ENCODE measurements around the gene LRRC56. TPM values are rescaled to one million over a fixed set of nuclear protein-coding genes. Genes with fewer than 3 reads are reported as not detected.

Gene LRRC56
- total and polyA plus RNA-seq, 2 experiments from 2014 or later = 2.5 to 4.5 TPM

GRCh38 chr11:551596-551995 is 14.3 kb downstream of the LRRC56 start:
- TF ChIP-seq CTCF (IDR thresholded peaks at IDR 0.05; ENCODE audit: low read depth, low read length) = no peak
- no peak overlapping the region for H3K4me3 ChIP-seq
- no peak for DNase-seq (ENCODE audit: low read depth in 1 of 2, low spot score in 1 of 2)
- H3K27ac ChIP-seq = no peak overlapping the region
- H3K9me3 ChIP-seq (ENCODE audit: low read depth) = no peaks in the 10 kb centered on the region
- peaks cover 18% of the 10 kb centered on the region for H3K27me3 ChIP-seq
- no peaks in the 10 kb centered on the region for H3K36me3 ChIP-seq
- H3K4me1 ChIP-seq (ENCODE audit: low read depth) = peaks cover 7% of the 10 kb centered on the region

- Histone ChIP-seq H3K27me3 (peaks cover 35% of the 10 kb centered on the region), H3K4me1 (ENCODE audit: low read depth) (peaks cover 7% of the 10 kb centered on the region), H3K9me3 (ENCODE audit: low read depth) (no peaks in the 10 kb centered on the region), H3K36me3 (no peaks in the 10 kb centered on the region), H3K4me3 (no peak overlapping the region), H3K27ac (no peak overlapping the region)
- no peak for DNase-seq (ENCODE audit: low read depth in 1 of 2, low spot score in 1 of 2)
- TF ChIP-seq CTCF (IDR thresholded peaks at IDR 0.05; ENCODE audit: low read depth, low read length) = no peak
These were observed 16.0 kb downstream of the LRRC56 start for GRCh38 chr11:553083-553987.

- H3K9me3 ChIP-seq (ENCODE audit: low read depth) = no peaks in the 10 kb centered on the region
- H3K4me1 ChIP-seq (ENCODE audit: low read depth) = peaks cover 7% of the 10 kb centered on the region
- H3K27ac ChIP-seq = no peak overlapping the region
- DNase-seq (ENCODE audit: low read depth in 1 of 2, low spot score in 1 of 2) = no peak
- no peak for TF ChIP-seq CTCF (IDR thresholded peaks at IDR 0.05; ENCODE audit: low read depth, low read length)
- H3K36me3 ChIP-seq = no peaks in the 10 kb centered on the region
- H3K27me3 ChIP-seq = peaks cover 39% of the 10 kb centered on the region
- no peak overlapping the region for H3K4me3 ChIP-seq
These were observed 16.6 kb downstream of the LRRC56 start for GRCh38 chr11:553988-554340.

GRCh38 chr11:554428-555226 is 17.3 kb downstream of the LRRC56 start:
- peak; percentile 39 for TF ChIP-seq CTCF (IDR thresholded peaks at IDR 0.05; ENCODE audit: low read depth, low read length)
- DNase-seq (ENCODE audit: low read depth in 1 of 2, low spot score in 1 of 2) = peak; percentile 45 to 89
- H3K27ac ChIP-seq = no peak overlapping the region
- no peaks in the 10 kb centered on the region for H3K36me3 ChIP-seq
- peaks cover 7% of the 10 kb centered on the region for H3K4me1 ChIP-seq (ENCODE audit: low read depth)
- H3K4me3 ChIP-seq = peak overlapping the region; percentile 33
- peaks cover 39% of the 10 kb centered on the region for H3K27me3 ChIP-seq
- no peaks in the 10 kb centered on the region for H3K9me3 ChIP-seq (ENCODE audit: low read depth)

- H3K27me3 ChIP-seq = peaks cover 39% of the 10 kb centered on the region
- H3K4me3 ChIP-seq = peak overlapping the region; percentile 33
These were observed 18.0 kb downstream of the LRRC56 start for GRCh38 chr11:555227-555779.

More at GRCh38 chr11:555227-555779, 18.0 kb downstream of the LRRC56 start:
- peaks cover 11% of the 10 kb centered on the region for H3K4me1 ChIP-seq (ENCODE audit: low read depth)
- no peak overlapping the region for H3K27ac ChIP-seq
- no peaks in the 10 kb centered on the region for H3K9me3 ChIP-seq (ENCODE audit: low read depth)
- H3K36me3 ChIP-seq = no peaks in the 10 kb centered on the region
- DNase-seq (ENCODE audit: low read depth in 1 of 2, low spot score in 1 of 2) = no peak
- TF ChIP-seq CTCF (IDR thresholded peaks at IDR 0.05; ENCODE audit: low read depth, low read length) = no peak

All from cardiac muscle cell (in vitro differentiated cells and primary cell).